Muscle of arm (tissue), 12 donors: ENCODE measurements around the gene CEBPG. TPM values are rescaled to one million over a fixed set of nuclear protein-coding genes. Genes with fewer than 3 reads are reported as not detected.
A peak's percentile ranks its signal among the peaks of the same experiment; 100 is the strongest.

Experiments used
- DNase-seq: peaks from one replicate; pipeline ENCODE4 v3.0.0-alpha.2; 2013
- polyA plus RNA-seq, 12 donors: library from polyadenylated mRNA; unstranded; fragments of 120-200 nt; gene quantifications; one replicate each; pipeline ENCODE4 v1.2.1, GENCODE V29; 2013; ENCODE audit not compliant: insufficient read length in 12 of 12

Gene CEBPG
- polyA plus RNA-seq, 12 donors: 16.4 to 29.9 (median 20.2) TPM; not detected in 1

GRCh38 chr19:33377586-33378475 lies 4.3 kb downstream of the CEBPG start:
- DNase-seq: no peak

DNA sequence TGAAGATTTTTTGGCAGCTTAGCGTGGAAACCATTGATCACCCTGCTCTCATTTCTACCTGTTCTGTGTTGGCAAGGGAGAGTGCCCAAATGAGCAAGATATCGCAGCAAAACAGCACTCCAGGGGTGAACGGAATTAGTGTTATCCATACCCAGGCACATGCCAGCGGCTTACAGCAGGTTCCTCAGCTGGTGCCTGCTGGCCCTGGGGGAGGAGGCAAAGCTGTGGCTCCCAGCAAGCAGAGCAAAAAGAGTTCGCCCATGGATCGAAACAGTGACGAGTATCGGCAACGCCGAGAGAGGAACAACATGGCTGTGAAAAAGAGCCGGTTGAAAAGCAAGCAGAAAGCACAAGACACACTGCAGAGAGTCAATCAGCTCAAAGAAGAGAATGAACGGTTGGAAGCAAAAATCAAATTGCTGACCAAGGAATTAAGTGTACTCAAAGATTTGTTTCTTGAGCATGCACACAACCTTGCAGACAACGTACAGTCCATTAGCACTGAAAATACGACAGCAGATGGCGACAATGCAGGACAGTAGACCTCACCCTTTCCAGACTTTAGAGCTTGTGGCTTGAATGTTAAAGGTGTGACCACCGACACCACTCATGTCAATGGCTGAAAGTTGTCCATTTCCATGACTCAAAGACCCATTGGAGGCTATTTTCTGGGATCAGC lies 5.8 kb downstream of the CEBPG start:
- DNase-seq: no peak

DNA sequence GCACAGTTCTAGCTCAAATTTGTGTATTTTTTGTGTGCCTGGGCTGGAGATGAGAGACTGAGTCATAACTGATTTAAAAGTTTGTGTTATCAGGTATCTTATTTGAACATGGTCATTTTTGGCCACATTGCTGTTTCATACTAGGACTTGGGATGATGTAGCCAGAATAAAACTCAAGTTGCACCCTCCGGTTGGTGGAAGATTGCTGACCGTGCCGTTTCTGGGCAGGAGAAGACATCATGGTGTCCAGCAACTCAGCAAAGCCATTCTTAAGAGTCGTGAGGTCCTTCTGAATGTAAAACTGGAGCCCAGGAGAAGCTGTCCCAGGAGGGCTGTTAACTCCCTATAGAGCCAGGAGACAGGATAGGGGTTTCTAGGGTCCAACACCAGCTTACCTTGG lies 7.6 kb downstream of the CEBPG start:
- DNase-seq: no peak

GRCh38 chr19:33382006-33382405 lies 8.5 kb downstream of the CEBPG start:
- DNase-seq: no peak

DNA sequence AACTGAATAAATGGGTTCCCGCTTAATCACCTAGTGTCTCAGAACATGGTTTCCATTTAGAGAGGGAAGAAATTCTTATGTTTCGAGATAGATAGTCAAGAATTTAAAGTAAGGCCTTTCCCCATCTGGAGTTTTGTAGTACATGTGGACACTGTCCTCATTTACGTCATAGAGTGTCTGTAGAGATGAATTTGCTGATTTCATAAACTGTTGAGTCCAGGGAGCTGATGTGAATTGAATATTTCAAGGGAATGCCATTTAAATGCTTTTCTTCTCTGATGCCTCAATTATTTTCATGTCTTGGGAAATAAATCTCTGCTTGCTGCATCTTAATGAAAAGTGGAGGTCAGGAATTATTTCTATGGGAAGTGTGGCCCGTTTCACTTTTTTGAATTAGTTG lies 9.5 kb downstream of the CEBPG start:
- DNase-seq: no peak

DNA sequence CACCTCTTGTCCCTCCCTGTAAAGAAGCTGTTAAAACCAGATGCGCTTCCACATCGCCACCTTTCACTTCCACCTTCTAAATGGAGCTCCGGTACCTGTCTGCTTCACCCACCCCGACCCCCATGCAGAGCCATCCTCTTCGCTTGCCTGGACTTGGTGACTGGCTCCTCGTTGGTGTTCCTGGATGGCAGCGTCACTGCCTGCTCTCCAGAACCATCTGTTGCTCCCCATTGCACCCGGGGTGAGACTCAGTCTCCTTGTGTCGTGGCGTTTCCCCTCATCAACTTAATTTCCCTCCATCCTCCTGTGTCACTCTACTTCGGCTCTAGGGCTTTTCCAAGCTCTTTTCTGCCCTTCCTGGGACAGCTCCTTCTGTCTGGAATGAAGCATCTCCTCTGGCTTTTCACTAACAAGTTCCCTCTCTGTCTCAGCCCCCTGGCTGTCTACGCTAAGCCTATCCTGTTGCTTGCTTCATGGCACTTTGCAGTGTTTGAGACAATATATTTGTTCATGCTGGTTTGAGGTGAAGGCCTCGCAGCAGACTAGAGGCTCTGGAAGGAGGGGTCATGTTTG lies 10.3 kb downstream of the CEBPG start:
- DNase-seq: no peak

DNA sequence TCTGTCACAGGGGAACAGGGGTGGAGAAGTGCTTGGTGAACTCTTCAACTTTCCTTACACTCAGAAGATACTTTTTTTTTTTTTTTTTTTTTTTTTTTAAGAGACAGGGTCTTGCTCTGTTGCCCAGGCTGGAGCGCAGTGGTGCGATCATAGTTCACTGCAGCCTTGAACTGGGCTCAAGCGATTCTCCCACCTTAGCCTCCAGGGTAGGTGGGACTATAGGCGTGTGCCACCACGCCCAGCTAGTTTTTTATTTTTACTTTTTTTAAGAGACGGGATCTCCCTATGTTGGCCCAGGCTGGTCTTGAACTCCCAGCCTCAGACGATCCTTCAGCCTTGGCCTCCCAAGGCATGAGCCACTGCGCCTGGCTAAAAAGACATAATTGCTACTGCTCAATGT lies 11.5 kb downstream of the CEBPG start:
- no peak for DNase-seq

GRCh38 chr19:33385956-33386355 lies 12.4 kb downstream of the CEBPG start:
- no peak for DNase-seq

DNA sequence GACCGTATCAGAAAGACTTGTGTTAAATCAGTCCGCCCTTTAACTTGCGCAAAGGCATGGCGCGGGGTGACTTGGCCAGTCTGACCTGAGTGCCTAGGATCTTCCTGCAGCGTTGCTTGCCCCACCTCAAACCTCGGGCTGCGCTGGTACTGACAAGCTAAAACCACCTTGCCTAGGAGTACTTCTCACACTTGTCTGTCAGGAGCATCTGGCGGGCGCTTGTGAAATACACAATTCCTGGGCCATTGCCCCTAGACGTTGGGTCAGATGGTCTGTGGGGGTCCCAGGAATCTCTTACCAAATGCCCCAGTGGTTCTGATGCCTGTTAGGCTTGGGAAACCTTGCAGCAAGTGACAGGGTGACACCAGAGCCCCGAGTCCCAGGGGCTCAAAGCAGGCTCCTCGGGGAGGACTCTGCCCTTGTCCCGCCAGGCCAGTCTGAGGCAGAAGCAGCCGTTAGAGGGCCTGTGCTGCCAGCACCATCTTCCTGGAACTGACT lies 12.9 kb downstream of the CEBPG start:
- DNase-seq: no peak

DNA sequence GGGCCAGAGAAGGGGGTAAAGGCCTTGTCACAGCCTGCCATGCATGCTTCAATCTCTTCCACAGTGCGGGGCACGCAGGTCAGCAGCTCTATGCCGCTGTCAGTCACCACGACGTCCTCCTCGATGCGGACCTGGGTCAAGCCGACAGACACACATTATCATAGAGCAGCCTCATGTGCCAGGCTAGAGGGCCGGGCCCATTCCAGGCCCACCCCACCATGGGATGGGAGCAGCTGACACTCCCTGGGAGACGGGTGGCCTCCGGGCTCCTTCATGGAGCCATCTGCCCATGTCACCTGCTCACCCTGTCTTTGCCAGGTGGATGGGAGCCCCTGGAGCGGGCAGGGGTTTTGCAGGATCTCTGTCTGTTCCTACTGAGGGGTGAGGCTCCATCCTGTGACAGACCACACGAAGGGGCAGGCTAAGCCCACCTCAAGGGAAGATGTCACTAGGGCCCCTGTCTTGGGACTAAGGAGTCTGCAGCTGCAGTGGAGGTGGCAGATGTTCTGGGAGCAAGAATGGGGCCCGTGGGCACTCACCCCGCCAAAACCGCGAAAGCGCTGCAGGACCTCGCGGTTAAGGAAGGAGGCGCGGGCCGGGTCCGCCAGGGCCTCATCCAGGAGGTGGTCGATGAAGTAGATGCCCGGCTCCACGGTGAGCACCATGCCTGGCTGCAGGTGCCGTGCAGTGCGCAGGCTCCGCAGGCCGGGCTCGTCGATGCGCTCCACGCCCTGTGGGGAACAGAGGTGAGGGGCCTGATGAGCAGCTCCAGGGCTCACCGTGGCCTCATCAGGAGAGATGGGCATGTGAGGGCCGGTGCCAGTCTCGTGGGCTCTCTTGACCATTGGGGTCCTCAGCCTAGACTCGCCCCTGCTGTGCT lies 14.1 kb downstream of the CEBPG start:
- DNase-seq: no peak

DNA sequence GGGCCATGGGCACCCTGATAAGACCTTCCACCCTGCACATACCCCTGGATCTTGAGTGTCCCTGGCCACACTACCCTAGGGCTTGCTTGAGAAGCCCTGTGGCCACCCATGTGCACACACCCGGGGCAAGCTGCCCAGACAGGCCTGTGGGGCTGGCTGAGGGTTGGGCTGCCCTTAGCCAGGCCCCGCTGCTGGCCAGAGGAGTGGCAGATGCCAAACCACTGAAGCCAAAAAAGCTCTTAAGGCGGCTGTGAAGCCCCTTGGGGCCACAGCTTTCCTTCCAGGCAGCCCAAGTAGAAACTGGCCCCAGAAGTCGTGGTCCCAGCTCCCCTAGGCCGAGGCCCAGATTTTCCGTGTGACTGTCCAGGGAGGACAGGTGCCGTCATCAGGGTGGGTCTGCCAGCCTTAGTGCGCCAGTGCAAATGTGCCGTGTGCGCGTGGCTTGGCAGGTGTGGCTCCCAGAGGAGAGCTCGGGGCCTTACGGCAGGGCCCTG lies 14.8 kb downstream of the CEBPG start:
- DNase-seq: no peak

DNA sequence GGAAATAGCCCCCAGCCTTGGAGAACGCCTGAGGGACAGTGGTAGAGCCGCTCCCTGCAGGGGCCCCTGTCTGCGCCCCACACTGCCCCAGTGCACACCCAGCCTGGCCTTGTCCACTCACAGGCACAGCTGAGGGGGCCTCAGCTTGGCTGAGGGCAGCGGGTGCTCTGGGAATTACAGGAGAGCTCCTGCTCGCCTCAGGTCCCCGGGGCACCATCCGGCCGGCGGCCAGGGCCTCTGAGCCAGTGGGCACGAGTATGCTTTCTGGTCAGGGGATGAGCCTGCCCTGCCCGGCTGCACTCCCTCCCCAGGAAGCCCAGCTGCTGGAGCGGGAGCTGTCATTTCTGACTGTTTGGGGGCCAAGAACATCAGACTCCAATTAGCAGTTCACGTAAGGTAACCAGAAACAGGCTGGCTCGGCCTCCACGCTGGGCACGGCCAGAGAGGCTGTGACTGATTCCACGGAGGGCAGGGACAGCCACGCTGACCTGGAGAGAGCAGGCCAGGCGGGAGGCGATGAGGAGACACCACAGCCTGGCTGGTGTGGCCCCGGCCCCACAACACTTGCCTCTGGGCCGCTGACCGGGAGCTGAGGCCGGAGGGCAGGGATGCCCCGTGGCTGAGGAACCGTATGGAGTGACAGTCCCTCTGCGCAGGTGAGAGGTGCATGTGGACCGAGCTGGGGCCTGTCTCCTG lies 15.4 kb downstream of the CEBPG start:
- DNase-seq: no peak

GRCh38 chr19:33389421-33390100 lies 16.1 kb downstream of the CEBPG start:
- DNase-seq: no peak

- DNase-seq: peak; percentile 91
Observed at GRCh38 chr19:33390101-33390907, 16.8 kb downstream of the CEBPG start.

GRCh38 chr19:33390908-33391630 lies 17.6 kb downstream of the CEBPG start:
- no peak for DNase-seq

DNA sequence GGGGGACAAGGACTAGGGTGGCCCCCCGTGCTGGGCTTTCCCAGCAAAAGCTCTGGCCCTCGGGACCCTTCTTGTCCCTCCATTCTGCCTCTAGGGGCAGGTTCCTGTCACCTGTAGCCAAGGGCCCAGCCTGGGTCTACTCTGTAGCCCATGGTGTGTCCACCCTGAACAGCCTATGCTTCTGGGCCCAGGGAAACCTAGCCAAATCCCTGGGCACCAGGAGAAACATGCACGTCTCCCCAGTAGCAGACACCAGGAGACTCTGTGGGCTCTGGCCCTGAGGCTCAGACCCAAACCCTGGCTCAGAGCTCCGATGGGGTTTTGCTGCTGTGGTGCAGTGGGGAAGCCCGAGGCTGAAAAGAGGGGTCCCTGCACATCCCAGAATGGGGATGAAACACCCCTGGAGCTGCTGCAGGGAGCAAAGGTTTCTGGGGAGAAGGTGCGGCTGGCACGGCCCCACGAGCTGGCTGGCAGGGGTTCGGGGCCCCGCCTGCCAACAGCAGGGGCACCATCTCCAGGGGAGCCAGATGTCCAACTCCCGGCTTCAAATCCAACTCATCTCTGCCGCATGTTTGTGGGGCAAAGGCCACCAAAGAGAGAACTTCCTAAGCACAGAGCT lies 18.2 kb downstream of the CEBPG start:
- no peak for DNase-seq

DNA sequence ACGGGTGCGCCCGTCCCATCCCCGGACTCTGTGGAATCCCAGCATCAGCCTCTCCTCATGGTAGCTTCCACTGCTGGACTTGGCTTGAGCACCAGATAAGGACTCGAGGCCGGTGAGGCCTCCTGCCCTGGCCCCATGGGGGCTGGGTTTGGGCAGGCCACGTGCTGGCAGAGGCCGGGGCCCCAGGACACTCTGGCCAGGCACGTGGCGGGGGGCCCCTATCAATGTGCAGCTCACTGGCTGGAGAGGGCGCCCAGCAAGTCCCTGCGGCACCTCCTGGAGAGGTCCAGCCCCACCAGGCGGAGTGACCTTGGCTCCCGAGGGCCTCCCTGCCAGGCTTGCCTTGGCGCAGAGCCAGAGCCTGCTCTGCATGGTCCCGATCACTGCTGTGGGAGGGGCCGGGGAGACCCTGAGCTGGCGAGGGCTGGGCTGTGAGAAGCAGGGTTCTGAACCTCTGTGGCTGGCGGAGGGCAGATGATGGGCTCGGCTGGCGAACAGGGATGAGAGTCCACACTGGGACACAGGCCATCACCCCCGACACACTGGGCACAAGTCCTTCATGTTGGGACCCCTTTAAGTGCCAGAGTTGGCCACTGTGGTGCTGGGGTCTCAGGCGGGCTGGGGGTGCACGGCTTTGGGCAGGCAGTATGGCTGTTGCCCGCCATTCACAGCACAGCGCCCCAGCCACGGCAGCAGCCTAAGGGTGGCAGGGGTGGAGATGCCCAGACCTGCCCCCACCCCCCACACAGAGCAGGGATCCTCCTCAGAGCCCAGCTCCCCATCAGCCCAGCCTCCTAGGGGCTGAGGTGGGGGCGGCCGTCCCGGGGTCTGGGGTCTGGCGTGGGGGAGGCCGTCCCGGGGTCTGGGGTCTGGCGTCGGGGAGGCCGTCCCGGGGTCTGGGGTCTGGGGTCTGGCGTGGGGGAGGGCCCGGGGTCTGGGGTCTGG lies 19.1 kb downstream of the CEBPG start:
- no peak for DNase-seq
